Activated naive CD4-positive, alpha-beta T cell treated with anti-CD3 and anti-CD28 coated beads for 36 hours (primary cell): ENCODE data around the gene BEAN1. TPM values are rescaled to one million over a fixed set of nuclear protein-coding genes. Genes with fewer than 3 reads are reported as not detected.

ENCODE experiments used
- total RNA-seq, 2 experiments: library from RNA; stranded (reverse); gene quantifications; one replicate each; pipeline ENCODE4 v1.2.3, GENCODE V29; 2021

BEAN1 gene
- total RNA-seq, 2 experiments from 2014 or later = not detected

Other genes starting within 250 kb of the BEAN1 start
- gene CDH5, start 60.6 kb upstream of the BEAN1 start, total RNA-seq = not detected
- gene TK2, start 122.8 kb downstream of the BEAN1 start, total RNA-seq = 1 to 10 TPM; 5.7 to 5.9 TPM
- gene CKLF, start 125.3 kb downstream of the BEAN1 start, total RNA-seq = 100 to 1,000 TPM; 114 to 126 TPM
- gene CMTM1, start 139.1 kb downstream of the BEAN1 start, total RNA-seq = 1 to 10 TPM; 4.2 to 8.2 TPM
- gene CMTM2, start 152.2 kb downstream of the BEAN1 start, total RNA-seq = not detected
- 10 to 100 TPM; 33.7 to 35.3 TPM for gene CMTM3, start 177.4 kb downstream of the BEAN1 start, total RNA-seq